GM19452 (cell line): Measurements from ENCODE around the gene NFATC3.

Experiments
- ATAC-seq: cut with Tn5 transposase; IDR thresholded peaks from one replicate; pipeline ENCODE4 v1.9.1; 2021; ENCODE audit not compliant: unreplicated experiment

The NFATC3 gene

DNA sequence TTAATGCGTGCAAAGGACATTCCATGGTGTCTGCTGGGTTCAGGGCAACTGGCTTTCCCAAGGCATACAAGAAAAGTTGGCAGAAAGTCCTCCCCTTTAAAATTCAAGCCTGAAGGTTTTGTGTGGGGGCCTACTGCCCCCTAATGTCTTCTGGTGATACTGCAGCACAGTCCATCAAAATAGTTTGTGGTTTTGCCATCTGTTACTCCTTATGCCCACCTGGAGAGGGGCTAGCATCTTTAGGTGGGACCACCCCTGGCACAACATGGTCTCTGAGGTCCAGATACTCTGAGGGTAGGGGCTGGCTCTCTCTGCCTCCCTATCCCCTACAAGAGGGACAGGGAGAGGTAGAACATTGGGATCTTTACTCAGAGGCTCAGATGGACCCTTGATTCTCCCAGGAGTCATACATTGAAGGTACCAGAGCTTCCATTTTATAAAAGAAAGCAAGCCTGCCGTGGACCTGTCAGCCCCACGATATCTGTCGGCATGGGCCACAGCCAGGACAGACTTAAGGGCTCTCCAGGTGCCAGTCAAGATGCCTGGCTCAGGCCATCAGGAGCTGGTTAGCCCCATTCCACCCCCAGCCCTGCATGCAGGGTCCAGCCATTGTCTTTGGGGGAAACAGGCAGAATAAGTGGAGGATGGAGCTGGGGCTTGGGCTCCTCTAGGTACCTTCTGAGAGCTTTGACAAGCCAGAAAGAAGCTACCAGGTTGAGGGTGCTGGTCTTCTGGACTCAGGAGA, 144.4 kb downstream of the NFATC3 start:
- ATAC-seq: no peak

DNA sequence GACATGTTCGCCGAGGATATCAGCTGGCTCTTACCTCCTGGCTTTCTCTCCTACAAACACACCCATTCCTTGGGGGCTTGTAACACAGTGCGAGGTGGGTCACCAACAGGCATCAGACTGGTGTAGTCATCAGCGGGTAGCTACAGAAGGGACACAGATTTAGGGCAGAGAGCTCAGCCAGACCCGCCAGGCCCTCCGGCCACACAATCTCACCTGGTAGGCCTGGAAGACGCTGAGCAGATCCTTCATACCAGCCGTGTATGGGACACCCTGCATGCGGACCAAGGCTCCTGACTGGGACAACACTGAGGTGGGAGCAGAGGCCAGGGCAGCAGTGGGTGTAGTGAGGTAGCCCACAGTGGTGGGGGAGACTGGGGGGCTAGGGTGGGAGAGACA, 145.0 kb downstream of the NFATC3 start:
- ATAC-seq: no peak

DNA sequence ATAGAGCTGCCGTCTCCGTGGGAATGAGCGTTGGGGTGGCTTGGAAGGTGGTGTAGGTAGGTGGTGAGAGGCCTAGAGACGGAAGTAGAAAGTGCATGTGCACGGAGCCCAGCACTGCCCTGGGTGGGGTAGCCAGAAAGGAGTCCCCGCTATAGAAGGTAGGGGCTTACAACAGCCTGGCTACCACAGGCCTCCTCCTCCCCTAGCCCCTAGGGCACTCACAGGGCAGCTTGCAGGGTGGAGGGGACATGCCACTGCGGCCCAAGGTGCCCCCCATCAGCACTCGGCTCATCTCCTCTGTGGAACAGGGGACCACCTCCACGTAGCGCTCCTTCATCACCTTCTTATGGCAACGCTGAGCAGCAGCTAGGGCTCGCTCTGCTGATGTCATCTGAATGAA, 145.8 kb downstream of the NFATC3 start:
- no peak for ATAC-seq

DNA sequence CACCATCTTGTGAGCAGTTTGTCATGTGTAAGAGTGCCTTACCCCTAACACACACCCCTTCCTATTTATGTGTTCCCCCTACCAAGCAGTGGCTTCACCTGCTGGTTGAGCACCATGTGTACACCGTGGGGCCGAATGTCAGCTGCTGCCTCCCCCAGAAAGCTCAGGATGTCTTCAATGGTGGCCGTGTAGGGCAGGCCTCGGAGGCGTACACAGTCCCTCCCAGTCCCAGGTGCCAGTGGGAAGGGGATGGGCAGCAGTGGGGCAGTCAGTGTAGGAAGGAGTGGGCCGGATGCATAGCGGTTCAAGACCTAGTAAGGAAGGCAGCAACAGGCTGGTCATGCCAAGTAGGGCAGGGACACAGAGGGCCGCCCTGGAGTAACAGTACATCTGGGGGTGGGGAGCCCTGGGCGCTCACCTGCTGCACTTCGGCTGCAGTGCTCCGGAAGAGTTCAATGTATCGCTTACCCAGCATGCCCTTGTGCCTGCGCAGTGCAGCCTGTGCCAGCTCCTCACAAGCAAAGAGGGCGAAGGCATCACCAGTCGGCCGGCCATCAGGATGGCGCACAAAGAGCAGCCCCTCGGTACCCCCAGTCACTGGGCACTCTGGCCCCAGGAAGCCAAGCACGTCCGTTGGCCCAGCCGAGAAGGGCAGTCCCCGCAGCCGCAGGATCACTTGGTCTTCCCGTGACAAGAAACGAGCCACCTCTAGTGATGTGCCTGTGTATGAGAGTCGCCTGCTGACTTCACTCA, 146.4 kb downstream of the NFATC3 start:
- no peak for ATAC-seq

DNA sequence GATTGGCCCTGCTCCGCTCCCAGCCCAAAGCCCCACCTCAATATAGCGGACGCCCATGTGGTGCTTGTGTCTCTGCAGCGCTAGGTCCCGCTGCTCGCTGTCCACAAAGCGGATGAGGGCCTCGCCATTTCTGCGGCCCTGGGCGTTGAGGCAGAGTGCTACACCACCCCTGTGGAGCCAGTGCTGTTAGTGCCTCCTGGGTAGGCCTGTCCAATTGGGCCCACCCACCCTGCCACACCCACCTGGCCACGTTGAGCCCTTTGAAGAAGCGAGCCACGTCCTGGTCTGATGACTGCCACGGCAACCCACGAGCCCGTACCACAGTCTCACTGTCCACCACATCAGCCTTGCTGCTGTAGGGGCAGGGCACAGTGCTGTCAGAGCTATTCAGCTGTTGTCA, 147.2 kb downstream of the NFATC3 start:
- no peak for ATAC-seq

DNA sequence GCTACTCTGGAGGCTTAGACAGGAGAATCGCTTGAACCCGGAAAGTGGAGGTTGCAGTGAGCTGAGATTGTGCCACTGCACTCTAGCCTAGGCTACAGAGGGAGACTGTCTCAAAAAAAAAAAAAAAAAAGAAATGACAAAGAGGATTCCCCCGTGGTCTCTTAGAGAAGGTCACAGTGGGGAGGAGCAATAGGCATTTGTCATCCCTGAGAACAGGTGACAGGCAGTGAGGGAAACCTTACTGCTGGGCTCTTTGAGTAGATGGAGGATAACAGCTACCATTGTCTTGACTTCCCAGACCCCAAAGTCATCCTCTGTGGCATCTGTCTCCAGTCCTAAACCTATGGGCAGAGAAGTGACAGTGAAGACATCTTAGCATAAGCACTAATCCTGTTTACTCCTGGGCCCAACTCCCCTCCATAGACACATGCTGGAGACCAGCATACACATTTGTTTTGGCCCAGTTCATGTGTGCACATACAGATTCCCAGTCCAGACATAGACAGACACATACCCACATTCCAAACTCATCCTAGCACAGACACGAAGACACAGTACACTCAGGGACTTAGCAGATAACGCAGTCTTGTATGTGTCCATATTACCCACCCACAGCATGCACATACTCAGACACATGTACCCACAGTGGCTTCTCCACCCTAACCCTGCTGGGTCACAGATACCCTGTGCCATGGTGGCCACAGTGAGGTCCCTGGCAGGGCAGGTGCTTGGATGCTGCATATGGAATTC, 148.1 kb downstream of the NFATC3 start:
- ATAC-seq: no peak

DNA sequence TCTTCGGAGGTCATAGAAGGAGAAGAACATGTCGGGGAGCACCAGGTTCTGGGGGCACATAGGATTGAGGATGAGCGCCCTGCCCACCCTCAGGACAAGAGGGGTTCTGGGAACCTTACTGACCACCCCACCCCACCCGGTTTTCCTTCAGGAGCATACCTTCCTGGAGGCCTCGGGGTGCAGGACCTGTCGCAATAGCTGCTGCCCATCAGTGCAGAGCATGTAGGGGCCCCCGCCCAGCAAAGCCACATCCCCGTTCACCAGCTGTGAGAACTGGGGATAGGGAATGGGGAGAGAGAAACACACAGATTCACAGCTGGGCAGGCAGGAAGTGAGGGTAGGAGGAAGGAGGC, 148.6 kb downstream of the NFATC3 start:
- no peak for ATAC-seq

DNA sequence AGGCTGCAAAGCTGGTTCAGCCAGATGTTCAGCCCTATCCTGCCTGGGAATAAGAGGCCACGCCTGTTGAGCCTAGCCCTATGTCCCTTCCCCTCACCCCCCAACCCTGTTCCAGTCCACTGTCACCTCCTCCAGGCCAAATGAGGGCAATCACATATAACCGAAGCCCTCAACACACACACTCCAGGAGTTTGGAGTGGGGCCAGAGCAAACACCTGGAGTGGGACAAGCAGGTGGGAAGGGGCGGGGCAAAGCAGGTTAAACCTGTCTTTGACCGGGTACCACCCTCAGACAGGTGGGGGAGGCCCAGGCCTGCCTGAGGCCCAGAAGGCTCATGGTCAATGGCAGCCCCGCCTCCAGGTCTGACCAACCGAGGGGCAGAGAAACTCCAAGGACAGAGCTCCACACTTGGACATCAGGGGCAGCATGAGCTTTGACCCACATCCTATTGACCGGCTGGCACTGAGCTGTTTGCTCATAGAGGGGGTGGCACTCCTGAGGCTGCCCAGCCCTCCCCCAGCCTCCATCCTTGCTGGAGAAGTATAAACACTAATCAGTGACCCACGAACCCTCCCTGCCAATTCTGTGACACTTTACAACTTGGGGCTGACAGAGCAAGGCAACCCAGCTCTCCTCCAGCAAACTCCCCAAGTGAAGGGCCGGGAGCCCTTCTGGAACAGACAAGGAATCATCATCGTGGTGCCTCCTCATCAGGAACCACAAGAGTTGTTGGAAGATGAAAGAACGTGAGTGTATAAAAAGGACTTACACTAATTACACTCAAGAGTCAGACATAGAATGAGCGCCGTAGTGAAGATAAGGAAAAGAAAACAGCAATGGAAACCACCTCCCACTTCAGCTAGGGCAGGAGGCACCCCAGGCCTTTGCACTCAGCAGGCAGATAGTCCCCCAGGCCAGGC, 149.3 kb downstream of the NFATC3 start:
- no peak for ATAC-seq

DNA sequence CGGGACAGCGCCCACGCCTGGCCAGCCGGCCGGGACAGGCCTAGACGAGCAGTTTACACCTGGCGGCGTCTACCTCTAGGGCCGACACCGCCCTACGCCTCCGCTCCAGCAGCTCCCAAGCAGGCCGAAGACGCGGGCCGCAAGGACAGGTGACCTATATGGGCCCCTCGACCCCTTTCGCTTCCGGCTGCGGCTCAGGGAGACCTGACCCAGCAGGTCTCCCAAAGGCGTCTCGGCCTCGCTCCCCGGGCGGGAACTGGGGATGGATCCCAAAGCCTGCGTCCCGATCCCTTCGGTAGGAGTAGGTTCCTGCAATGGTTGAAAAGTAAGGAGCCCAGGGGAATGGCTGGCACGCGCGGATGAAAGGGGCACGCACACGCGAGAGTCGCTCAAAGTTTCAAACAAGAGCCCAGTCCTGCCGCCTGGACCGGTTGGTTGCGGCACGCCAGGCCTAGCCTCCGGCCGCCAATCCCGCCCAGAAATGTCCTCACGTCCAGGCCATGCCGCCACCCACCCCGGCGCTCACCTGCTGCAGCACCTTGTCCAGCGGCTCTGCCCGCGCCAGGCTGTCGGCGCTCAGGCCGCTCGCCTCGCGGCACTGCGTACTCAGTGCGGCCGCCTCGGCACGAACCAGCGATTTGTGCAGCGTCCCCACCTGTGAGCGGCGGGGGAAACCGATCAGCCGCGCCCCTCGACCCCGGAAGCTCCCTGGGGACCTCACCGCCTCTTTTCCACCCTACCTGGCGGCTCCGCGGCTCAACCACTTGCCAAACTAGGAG, 150.1 kb downstream of the NFATC3 start:
- no peak for ATAC-seq

DNA sequence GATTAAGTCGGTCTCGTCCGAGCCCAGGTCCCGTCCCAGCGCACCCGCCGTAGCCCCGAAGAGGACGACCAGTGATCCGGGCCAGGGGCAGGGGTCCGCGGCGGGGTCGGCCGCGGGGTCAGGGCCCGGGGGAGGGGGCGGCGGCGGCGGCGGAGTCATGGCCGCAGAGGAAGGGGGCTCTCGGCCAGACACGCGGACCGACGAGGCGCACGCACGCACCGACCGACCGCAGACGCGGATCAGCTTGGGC, 150.6 kb downstream of the NFATC3 start, which contains the start of gene ESRP2:
Gene ESRP2, minus strand, starts transcription at position 241 of the 250 bp plus-strand sequence. Its CDS starts 82 bp downstream, at position 159.
- no peak for ATAC-seq

DNA sequence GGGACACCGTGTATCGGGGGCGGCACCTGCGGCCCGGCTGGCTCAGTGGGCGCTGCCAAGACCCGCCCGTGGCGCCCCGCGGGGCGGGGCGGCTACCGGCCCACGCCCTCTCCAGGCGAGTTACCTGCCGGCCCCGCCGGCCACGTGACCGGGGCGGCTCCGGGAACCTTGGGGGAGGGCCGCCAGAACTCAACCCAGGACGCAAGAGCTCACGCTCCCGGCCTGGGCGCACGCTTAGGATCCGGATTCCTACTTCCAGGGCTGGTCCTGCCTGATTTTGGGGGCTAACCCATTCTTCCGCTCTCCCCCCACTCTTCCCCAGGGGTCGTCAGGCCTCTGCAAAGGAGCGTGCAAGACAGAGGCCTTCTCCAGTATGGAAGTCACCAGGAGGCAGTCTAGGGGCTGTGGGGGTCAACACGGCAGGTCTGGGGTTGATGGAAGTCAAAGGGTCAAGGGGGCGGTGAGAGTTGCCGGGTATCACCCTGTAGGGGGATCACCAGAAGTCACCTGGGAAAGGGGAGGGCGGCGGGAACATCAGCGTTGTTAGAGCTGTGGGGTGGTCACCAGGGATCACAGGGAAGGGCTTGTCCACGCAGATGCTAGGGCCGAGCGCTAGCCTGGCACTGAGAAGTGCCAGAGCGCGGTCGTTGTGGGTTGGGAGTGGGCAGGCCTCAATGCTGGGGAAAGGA, 151.1 kb downstream of the NFATC3 start:
- no peak for ATAC-seq

DNA sequence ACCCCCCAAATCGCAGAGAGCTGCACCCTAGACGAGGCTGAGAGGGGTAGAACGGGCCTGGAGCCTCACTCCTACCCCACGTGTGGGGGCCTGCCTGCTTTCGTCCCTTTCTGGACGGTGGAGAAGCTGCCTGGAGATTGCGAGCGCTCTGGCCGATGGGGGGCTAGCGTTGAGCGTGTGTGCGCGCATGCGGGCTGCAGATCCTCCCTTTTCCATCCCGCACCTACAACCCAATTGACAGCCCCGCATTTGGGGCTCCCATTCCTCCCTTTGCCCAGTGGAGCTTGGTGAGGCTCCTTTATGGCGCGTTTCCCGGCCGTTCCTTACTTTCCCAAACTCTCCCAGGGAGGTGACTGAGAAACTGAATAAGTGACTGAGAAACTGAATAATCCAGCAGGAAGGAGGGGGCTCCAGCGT, 151.7 kb downstream of the NFATC3 start:
- no peak for ATAC-seq

DNA sequence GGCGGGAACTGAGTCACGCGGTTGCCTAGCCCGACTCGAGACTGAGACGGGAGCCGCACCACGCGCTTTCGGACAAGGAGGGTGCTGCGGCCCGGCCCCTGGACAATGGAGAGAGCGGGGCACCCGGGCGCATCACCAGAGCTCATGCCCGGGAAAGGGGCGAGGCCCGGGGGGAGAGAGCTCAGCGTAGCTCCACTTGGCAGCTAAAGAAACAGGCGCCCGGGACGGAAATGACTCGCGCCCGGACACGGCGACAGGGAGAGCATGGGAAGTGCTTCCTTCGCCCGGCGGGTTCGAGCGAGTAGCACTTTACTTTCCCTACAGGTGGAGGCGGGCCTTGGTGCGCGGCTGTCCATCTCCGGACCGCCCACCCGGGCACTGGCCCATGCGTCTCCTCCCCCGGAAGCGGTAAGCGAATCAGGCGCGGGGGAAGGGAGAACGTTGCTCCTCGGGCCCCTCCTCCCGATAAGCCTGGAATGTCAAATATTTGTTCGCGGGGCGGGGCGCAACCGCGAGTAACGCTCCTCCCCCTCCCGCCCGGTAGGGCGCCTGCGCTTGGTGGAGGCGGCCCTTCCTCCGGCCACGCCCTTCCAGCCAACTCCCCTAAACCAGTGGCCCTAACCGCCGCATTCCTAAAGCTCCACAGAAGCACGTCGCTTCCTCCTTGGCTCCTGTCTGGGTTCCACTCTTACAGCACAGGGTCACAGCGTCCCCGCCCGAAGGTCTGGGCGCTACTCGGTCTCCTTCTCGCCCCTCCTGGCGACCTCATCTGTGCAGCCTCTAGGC, 152.3 kb downstream of the NFATC3 start:
- ATAC-seq: peak; percentile 74

DNA sequence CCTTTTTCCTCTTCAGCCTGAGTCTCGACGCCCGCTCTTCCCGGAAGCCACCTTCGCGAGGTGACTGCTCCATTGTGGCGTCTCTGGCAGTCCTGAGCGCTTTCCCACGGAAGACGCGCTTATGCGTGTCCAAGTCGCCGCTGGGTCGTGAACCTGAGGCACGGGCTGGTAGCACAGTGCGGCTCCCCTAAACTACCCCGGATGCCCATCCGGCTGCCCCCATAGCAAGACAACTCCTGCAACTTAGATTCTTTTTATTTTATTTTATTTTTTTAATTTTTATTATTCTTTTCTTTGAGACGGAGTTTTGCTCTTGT, 152.8 kb downstream of the NFATC3 start:
- ATAC-seq: peak; percentile 23

DNA sequence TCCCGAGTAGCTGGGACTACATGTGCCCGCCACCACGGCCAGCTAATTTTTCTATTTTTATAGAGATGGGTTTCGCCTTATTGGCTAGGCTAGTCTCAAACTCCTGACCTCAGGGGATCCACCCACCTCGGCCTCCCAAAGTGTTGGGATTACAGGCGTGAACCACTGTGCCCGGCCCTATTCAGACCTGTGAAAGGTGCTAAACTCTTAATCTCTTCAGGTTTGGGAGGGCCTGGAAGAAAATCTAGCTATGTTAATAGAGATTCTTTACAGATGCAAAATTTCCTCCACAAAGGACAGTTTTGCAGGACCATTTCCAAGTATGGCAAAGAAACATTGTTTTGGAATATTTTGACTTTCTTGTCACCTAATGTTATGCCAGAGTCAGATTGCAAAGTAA, 156.9 kb downstream of the NFATC3 start:
- no peak for ATAC-seq

DNA sequence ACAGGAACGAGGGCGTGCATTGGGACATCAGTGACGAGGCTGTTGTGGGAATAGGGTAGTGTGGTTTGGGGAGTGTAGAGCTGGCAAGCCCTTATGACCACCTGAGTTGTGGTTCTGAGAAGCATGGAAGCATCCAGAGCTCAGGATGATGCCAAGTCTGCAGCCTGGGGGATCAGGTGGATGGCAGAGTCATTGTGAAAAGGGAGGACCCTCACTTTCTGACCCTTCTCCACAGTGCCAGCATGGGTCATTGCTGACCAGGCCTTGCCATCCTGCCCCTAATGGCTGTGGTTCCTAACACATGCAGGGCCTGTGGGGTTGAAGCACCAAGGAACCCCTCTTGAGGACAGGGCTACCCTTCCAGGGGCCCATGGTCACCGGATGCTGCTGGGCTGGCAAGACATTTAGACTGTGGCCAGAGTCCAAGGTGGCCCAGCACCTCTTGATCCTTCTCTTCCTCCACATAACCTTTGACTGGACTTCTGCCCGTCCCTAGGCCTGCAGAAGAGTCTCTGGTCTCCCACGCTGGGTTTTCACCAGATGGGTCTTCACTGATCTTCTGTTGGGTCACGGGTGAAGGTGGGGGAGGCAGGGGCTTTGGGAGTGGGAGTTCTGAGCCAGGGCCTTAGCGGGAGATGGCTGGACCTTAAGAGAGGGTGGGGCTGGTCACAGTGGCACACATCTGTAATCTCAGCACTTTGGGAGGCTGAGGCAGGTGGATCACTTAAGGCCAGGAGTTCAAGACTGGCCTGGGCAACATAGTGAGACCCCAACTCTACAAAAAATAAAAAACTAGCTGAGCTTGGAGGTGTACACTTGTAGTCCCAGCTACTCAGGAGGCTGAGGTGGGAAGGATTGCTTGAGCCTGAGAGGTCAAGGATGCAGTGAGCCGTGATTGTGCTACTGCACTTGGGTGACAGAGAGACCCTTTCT, 158.0 kb downstream of the NFATC3 start:
- ATAC-seq: no peak

DNA sequence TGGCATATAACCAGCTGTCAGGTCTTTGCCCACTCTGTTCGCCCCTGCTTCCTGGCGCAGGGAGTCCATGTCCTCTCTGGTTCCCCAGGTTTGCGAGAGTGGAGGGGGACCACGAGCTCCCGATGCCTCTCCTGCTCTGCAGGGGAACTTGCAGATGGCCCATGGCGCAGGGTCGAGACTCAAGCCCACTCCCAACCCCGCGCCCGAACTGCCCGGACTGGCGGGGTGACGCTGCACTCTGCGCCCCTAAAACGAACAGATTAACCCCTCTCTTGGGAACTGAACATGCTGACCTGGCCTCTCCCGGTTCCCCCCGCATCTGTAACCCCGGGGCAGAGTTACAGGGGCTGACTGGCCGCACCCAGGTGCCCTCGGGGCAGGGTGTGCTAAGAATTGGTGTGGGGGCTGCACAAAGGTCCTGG, 159.3 kb downstream of the NFATC3 start:
- ATAC-seq: no peak
